Kidney tubule cell (primary cell): Measurements from ENCODE around the gene CHRNA7.
"Not testable (repeated sequence)": the region's sequence is repeated elsewhere in the genome, so short reads cannot be mapped to it uniquely, and the experiment has no call there.

ENCODE experiments used
- DNase-seq: peaks from one replicate; pipeline ENCODE4 v3.0.0-alpha.2; 2018; ENCODE audit warnings: low spot score

Gene CHRNA7

GRCh38 chr15:32120577-32121383, 90.5 kb downstream of the CHRNA7 start:
- no peak for DNase-seq

DNA sequence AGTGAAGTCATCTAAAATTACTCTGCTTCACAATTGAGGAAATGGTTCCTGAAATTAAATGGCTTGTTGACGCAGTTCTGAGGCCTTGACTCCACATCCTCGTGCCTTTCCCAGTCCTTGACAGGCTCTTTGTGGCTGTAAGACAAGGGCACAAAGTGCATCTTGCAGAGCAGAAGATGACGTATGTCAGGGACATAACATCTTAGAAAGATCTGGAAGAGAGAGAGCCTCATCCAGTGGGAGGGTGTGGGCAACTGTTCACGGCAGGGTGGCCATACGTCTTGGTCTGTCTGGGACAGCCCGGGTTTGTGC, 91.0 kb downstream of the CHRNA7 start:
- DNase-seq = no peak

DNA sequence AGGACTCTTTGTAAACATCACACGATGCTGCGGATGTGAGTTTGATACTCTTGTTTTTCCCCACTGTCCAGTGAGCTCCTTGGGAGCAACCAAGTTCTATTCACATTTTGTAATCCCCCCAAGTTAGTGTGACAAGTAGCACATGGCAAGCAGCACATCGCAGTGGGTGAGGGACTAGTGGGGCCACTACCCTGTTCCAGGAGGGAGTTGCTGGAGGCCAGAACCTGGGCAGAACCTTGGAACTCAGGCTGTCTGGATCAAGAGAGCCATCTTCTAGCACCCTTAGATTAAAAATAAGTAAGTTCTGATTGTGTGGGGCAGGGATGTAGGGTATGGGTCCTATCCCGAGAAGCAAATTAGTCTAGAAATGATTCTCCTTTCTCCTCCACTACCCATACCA, 91.7 kb downstream of the CHRNA7 start:
- DNase-seq = no peak

DNA sequence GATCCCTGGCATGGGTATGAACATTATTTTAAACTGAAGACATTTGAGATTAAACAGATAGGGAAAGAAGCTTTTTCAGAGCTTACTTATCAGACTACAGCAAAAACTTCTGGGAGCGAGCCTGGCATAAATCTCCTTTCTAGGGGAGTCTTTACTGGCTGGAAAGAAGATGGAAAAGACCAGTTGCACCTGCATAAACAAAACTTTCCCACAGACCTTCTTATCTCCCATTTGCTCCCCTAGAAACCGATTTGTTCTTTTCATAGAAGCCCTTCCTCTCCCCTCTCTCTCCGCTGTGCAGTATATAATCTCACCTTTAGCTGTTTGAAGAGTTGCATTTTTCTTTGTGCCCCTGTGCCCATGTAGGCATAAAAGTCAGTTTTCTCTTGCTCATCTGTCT, 93.2 kb downstream of the CHRNA7 start:
- DNase-seq = no peak

DNA sequence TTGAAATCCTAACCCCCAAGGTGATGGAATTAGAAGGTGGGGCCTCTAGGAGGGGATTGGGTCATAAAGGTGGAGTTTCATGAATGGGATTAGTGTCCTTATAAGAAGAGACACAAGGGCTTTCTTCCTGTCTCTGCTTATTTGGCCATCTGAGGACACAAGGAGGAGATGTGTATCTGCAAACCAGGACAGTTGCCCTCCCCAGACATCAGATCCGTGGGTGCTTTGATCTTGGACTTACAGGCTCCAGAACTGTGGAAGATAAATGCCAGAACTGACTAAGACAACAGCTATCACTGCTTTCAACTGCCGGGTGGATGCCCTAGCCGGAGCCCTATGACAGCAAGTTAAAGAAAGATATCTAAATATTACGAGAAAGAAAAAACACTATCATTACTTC, 94.4 kb downstream of the CHRNA7 start:
- DNase-seq = no peak

DNA sequence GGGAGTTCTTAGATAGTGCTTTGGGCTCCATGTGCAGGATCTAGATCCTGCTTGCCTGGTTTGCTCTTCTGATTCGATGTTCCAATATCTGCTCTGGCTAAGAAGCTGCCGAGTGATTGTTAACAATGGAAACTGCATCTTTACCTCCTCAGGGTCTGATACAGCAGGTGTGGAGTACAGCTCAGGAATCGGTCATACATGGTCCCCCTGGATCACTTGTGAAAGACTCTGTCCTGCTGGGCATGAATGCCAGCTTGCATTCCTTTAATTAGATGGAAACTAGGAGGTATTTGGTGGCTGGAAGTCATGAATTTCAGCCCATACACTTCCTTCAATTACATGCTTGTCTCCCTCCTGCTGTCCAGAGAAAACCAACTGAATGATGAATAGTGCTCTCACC, 95.3 kb downstream of the CHRNA7 start:
- DNase-seq = no peak

DNA sequence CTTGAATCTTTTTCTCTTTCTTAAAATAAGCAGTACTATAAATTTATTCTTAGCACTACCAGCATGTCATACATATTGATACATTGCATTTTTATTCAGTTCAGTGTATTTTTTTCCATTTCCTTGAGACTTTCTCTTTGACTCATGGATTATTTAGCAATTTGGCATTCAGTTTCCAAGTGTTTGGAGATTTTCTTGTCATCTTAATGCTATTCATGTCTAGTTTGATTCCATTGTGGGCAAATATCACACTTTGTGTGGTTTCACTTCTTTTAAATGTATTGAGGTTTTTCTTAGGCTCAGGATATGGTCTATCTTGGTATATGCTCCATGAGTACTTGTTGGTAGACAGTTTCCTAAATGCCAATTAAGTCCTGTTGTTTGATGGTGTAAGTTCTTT, 99.5 kb downstream of the CHRNA7 start:
- DNase-seq = no peak

GRCh38 chr15:32130823-32131222, 100.5 kb downstream of the CHRNA7 start:
- no peak for DNase-seq

DNA sequence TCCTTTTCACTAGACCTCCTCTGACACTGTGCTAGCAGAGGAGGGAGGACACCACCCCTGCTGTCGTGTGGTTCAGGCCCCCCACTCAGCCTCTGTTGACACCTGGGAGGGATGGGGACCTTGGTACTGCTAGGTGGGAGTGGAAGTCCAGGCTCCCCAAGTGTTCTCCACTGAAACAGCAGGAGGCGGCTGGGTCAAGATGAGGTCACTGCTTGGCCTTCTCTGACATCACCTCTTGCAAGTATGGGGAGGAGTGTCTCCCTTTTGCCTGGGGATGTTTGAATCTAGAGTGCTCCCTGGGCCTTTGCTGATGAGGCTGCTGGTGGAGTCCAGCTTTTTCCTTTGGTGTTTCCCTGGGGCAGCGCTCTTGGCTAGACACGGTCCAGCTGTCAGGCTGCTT, 101.5 kb downstream of the CHRNA7 start:
- DNase-seq = no peak

DNA sequence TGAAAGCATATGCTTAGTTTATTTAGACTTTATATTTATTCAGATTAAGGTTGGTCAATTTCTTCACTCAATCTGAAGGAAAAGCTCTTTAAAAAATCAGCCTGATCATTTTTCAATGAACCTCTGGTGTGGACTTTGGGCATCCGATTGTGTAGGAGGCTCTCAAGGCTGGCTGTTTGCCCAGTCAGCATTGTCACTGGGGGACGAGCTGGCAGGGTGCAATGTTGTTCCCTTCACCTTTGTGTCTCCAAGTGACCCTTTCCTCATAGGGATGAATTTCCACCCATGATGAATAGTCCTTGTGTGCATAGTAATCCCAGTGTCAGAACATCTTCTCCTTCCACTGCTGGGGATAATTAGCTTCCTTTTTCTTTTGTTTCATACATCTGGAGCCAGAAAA, 102.5 kb downstream of the CHRNA7 start:
- no peak for DNase-seq

GRCh38 chr15:32134842-32135241, 104.5 kb downstream of the CHRNA7 start:
- DNase-seq = no peak

DNA sequence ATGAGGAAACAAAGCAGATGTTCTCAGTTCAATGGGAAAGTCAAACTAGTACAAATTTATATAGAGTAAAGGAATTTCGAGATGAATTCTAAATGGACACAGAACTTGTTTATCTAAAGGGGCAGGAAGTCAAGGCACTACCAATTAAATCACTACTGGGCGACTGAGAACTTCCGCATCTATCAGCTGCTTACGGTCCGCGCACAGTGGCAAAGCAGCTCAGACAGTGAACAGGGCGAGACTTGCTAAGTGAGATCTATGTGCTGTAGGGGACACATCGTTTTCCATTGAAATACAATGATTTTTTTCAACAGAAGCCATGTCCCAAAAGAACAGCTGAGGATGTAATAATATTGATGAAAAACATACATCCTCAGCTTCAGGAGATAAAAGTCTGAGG, 105.0 kb downstream of the CHRNA7 start:
- DNase-seq = no peak

DNA sequence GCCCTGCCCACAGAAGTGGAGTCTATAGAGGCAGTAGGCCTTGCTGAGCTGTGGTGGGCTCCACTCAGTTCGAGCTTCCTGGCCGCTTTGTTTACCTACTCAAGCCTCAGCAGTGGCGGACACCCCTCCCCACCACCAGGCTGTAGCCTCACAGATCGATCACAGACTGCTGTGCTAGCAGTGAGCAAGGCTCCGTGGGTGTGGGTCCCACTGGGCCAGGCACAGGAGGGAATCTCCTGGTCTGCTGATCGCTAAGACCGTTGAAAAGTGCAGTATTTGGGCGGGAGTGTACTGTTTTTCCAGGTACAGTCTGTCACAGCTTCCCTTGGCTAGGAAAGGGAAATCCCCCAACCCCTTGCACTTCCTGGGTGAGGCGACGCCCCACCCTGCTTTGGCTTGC, 115.2 kb downstream of the CHRNA7 start:
- not testable (repeated sequence) for DNase-seq

GRCh38 chr15:32148833-32149555, 118.7 kb downstream of the CHRNA7 start:
- DNase-seq = no peak

- DNase-seq = no peak
Measured at GRCh38 chr15:32152574-32152973, 122.3 kb downstream of the CHRNA7 start.

DNA sequence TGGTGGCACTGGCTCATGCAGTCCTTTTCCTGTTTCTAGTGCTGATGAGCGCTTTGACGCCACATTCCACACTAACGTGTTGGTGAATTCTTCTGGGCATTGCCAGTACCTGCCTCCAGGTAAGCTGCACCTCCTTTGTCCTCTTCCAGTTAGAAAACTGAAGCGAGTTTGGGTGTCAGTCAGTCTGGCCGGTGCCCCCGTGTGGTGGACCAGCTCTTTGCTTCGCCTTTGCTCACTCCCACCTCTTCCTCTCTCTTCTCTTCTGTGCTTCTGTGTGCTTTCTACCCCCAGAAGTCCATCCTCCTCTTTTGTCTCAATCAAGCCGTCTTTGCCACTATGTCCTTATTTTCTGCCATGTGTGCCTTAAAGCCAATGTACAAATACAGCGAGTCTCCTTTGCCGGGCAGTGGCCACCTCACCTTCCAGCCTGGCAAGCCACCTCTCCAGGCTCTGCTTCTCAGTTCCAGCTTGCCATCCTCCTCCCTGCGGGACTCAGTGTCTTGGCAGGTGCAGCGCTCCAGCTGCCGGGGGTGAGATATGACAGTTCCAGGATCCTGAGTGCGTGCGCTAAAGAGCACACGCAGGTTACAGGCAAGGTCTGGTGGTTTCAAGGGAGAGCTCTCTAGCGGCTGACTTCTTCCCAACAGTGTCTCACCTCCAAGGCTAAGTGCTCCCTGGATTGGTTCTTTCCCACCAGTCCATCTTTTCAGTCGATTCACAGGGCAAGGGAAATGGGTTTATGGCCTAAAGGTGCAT, 123.7 kb downstream of the CHRNA7 start:
- DNase-seq = not testable (repeated sequence)

DNA sequence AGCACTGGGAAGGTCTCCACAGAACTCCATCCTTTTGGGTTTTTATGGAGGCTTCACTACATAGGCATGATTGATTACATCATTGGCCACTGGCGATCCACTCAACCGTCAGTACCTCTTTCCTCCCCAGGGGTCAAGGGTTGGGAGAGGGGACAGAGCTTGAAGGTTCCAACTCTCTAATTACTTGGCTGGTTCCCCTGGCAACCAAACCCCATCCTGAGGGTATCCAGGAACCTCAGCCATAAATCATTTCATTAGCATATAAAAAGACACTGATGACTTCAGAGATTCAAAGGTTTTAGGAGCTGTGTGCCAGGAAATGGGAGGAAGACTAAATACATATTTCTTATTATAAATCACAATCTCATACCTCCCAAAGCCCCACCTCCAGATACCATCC, 131.8 kb downstream of the CHRNA7 start:
- DNase-seq = not testable (repeated sequence)

DNA sequence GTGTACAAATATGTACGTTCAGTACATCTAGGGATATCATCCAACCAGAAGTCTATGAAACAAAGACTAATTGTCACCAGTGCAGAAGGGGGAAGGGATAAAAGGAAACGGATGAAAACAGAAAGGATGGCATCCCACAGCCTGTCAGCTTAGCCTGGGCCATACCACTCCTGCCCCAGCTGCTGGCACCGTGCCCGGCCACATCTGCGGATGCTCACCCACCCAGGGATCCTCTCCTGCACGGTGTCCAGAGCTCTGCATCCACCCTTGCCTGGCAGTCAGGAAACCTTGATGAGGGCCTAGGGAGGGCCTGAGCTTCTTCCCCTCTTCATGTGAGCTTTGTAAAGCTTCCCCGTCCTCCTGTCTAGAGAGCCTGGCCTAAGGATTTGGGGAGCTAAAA, 133.8 kb downstream of the CHRNA7 start:
- not testable (repeated sequence) for DNase-seq

DNA sequence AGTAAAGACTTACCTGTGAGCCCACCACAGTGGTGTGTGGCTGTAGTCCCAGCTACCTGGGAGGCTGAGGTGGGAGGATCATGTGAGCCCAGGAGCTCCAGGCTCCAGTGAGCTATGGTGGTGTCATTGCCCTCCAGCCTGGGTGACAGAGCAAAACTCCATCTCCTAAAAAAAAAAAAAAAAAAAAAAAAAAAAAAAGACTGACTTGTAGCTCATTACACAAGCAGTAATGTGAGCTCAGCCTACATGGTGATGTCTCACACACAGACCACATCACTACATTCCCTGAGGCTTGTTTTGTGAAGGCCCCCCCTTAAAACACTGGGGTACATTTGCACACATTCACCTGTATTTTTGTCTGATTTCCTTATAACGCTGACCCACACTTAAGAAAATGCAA, 134.4 kb downstream of the CHRNA7 start:
- not testable (repeated sequence) for DNase-seq

DNA sequence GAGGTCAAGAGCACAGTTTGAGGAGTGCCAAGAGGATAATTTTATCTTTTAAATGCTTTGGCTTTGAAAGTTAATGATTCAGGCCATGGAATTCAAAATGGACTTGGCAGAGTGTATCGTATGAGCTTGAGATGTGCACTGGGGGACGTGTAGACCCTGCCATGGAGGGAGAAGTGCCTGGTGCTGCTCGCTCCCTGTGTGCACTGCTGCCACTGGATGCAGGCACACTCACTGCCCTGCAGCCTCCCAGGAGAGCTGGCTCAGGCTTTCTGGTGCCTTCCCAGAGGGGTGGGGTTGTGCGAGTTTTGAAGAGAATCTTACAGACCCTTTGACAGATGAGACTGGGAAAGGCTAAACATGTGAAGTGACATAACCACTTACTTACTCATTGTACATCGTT, 135.5 kb downstream of the CHRNA7 start:
- not testable (repeated sequence) for DNase-seq

DNA sequence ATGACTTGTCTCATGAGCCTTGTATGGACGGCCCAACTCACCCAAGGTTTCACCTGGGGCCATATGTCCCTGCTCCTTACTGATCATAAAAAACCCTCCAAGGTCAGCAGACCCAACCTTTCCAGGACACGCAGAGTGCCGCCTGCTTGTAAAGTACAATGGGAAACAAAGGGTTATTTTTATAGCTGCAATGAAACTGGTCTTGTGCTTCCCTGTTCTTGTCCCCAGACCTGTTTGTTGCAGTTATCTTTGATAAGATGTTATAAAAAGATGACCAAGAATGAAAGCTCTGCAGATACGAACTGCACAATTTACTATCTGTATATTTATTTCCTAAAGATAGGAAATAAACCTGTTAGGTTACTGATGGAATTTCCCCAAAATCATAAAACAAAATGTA, 136.0 kb downstream of the CHRNA7 start:
- DNase-seq = not testable (repeated sequence)

- DNase-seq = not testable (repeated sequence)
Measured at GRCh38 chr15:32167913-32168312, 137.6 kb downstream of the CHRNA7 start.

DNA sequence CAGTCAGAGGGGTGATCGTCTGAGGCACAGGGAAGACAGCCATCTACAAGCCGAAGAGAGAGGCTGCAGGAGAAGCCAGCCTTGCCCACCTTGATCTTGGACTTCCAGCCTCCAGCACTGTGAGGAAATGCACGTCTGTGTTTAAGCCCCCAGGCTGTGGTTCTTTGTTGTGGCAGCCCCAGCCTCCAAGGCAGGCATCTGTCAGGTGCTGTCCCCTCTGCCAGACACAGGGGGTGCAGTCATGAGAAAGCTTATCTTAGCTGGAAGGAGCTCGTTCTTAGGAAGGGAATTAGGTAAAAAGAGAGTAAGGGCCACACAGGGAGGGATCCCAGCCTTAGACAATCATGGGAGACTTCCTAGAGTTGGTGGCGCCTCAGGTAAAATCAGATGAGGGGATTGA, 150.3 kb downstream of the CHRNA7 start:
- not testable (repeated sequence) for DNase-seq
